ENCODE data around the gene KLF6.

The KLF6 gene

GRCh38 chr10:3782146-3782450 is 2.9 kb downstream of the KLF6 start:
- peaks cover 9% of the 10 kb centered on the region for H3F3A ChIP-seq (ENCODE audit: control insufficient read depth, insufficient read depth)
- no peaks in the 10 kb centered on the region for H3K27me3 ChIP-seq (ENCODE audit: control insufficient read depth, low read length)
- peaks cover 38% of the 10 kb centered on the region for H4K20me1 ChIP-seq (ENCODE audit: control insufficient read depth, insufficient read depth, low read depth, low read length)

GRCh38 chr10:3781468-3782145 is 3.4 kb downstream of the KLF6 start:
- H3K36me3 ChIP-seq (ENCODE audit: control insufficient read depth, low read length), result peaks cover 82% of the 10 kb centered on the region
- H3K27me3 ChIP-seq (ENCODE audit: control insufficient read depth, low read length), result no peaks in the 10 kb centered on the region
- H3K4me3 ChIP-seq (ENCODE audit: low read length), result 0 out of 2 replicates have a peak overlapping the region, but pooled peaks have one; percentile 80
- no peaks in the 10 kb centered on the region for H3K9me3 ChIP-seq (ENCODE audit: control insufficient read depth, insufficient read depth, low read length)
- H3K79me2 ChIP-seq (ENCODE audit: control insufficient read depth, low read length), result peaks cover 64% of the 10 kb centered on the region
- no peaks in the 10 kb centered on the region for H3K9me2 ChIP-seq (replicated peaks; ENCODE audit: control insufficient read depth, low read length)
- peaks cover 9% of the 10 kb centered on the region for H3F3A ChIP-seq (ENCODE audit: control insufficient read depth, insufficient read depth)
- H3K4me2 ChIP-seq (ENCODE audit: low read length), result peak overlapping the region; percentile 86
- no peak overlapping the region for H3K27ac ChIP-seq (ENCODE audit: low read depth, low read length)
- TF ChIP-seq CTCF (IDR thresholded peaks at IDR 0.05; ENCODE audit: low read depth, low read length, poor library complexity, severe bottlenecking) (no peak), EZH2phosphoT487 (IDR thresholded peaks at IDR 0.05; ENCODE audit: borderline replicate concordance, low read length) (no peak)
- H4K20me1 ChIP-seq (ENCODE audit: control insufficient read depth, insufficient read depth, low read depth, low read length), result peaks cover 38% of the 10 kb centered on the region
- peaks cover 28% of the 10 kb centered on the region for H3K4me1 ChIP-seq (ENCODE audit: control insufficient read depth, low read length)

More at GRCh38 chr10:3782146-3782450, 2.9 kb downstream of the KLF6 start:
- H3K9me3 ChIP-seq (ENCODE audit: control insufficient read depth, insufficient read depth, low read length), result no peaks in the 10 kb centered on the region
- no peak for TF ChIP-seq CTCF (IDR thresholded peaks at IDR 0.05; ENCODE audit: low read depth, low read length, poor library complexity, severe bottlenecking)
- no peak for TF ChIP-seq EZH2phosphoT487 (IDR thresholded peaks at IDR 0.05; ENCODE audit: borderline replicate concordance, low read length)
- H3K79me2 ChIP-seq (ENCODE audit: control insufficient read depth, low read length), result peaks cover 64% of the 10 kb centered on the region
- peak overlapping the region; percentile 86 for H3K4me2 ChIP-seq (ENCODE audit: low read length)
- peaks cover 28% of the 10 kb centered on the region for H3K4me1 ChIP-seq (ENCODE audit: control insufficient read depth, low read length)
- no peaks in the 10 kb centered on the region for H3K9me2 ChIP-seq (replicated peaks; ENCODE audit: control insufficient read depth, low read length)
- H3K4me3 ChIP-seq (ENCODE audit: low read length), result peak overlapping the region; percentile 80
- H3K36me3 ChIP-seq (ENCODE audit: control insufficient read depth, low read length), result peaks cover 77% of the 10 kb centered on the region
- 0 out of 2 replicates have a peak overlapping the region, but pooled peaks have one; percentile 90 for H3K27ac ChIP-seq (ENCODE audit: low read depth, low read length)

- Histone ChIP-seq H3K79me2 (ENCODE audit: control insufficient read depth, low read length) (peaks cover 64% of the 10 kb centered on the region), H3K9me2 (replicated peaks; ENCODE audit: control insufficient read depth, low read length) (no peaks in the 10 kb centered on the region), H3K27ac (ENCODE audit: low read depth, low read length) (no peak overlapping the region), H3K36me3 (ENCODE audit: control insufficient read depth, low read length) (peaks cover 87% of the 10 kb centered on the region), H3K27me3 (ENCODE audit: control insufficient read depth, low read length) (no peaks in the 10 kb centered on the region), H3K4me1 (ENCODE audit: control insufficient read depth, low read length) (peaks cover 22% of the 10 kb centered on the region), H3K4me3 (ENCODE audit: low read length) (no peak overlapping the region), H3K4me2 (ENCODE audit: low read length) (0 out of 2 replicates have a peak overlapping the region, but pooled peaks have one; percentile 2), H3K9me3 (ENCODE audit: control insufficient read depth, insufficient read depth, low read length) (no peaks in the 10 kb centered on the region), H4K20me1 (ENCODE audit: control insufficient read depth, insufficient read depth, low read depth, low read length) (peaks cover 38% of the 10 kb centered on the region), H3F3A (ENCODE audit: control insufficient read depth, insufficient read depth) (peaks cover 9% of the 10 kb centered on the region)
- no peak for TF ChIP-seq CTCF (IDR thresholded peaks at IDR 0.05; ENCODE audit: low read depth, low read length, poor library complexity, severe bottlenecking)
- TF ChIP-seq EZH2phosphoT487 (IDR thresholded peaks at IDR 0.05; ENCODE audit: borderline replicate concordance, low read length), result no peak
Measured at GRCh38 chr10:3780771-3781467, 4.1 kb downstream of the KLF6 start.

All from DOHH2 (cell line).